OCI-LY3 (cell line): ENCODE data around the gene FREY1.

Experiments
- EZH2phosphoT487 ChIP-seq: fragments of 200-600 bp; shearing (Covaris generic); IDR thresholded peaks from 2 replicates; pipeline ENCODE4 v1.6.1; 2018; ENCODE audit warnings: antibody characterized with exemption, mixed run types, low read depth
- TF ChIP-seq, protein P1 (sequence below): fragments of 200-600, 300-600 bp; sonication (generic); IDR thresholded peaks from 2 replicates; pipeline ENCODE4 v1.5.1; 2014; ENCODE audit warnings: antibody characterized with exemption, low read length, low read depth

DNA sequence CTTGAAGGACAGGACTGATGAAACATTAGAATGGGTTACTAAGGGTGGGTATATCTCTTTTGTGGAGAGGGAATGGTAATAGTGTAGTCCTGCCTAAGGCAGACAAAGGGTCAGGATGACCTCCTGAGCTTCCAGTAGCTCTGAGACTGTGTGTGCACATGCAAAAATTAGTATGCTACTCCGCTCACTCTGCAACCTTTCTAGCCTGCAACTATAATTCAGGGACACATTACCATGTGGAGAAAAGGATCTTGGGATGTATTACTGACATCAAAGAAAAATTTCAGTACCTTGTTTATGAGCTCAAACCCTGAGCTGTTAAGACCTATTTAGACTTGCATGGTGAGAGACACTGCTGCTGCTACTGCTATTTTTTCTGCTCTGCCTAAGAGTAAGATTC lies 40.8 kb upstream of the FREY1 start:
- TF ChIP-seq, protein P1, sequence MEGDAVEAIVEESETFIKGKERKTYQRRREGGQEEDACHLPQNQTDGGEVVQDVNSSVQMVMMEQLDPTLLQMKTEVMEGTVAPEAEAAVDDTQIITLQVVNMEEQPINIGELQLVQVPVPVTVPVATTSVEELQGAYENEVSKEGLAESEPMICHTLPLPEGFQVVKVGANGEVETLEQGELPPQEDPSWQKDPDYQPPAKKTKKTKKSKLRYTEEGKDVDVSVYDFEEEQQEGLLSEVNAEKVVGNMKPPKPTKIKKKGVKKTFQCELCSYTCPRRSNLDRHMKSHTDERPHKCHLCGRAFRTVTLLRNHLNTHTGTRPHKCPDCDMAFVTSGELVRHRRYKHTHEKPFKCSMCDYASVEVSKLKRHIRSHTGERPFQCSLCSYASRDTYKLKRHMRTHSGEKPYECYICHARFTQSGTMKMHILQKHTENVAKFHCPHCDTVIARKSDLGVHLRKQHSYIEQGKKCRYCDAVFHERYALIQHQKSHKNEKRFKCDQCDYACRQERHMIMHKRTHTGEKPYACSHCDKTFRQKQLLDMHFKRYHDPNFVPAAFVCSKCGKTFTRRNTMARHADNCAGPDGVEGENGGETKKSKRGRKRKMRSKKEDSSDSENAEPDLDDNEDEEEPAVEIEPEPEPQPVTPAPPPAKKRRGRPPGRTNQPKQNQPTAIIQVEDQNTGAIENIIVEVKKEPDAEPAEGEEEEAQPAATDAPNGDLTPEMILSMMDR = no peak
- TF ChIP-seq EZH2phosphoT487 = no peak
